HUES48 (cell line): Measurements from ENCODE around the gene HSPA1L.

Source experiments
- H3K27ac ChIP-seq: one replicate; pipeline ENCODE4 v1.7.0; 2013; ENCODE audit warnings: low read depth, low read length, inconsistent platforms
- H3K27me3 ChIP-seq: 2 replicates; pipeline ENCODE4 v1.6.1; 2013; ENCODE audit warnings: mild to moderate bottlenecking, low read length; ENCODE audit not compliant: control insufficient read depth, insufficient read depth
- H3K36me3 ChIP-seq: 2 replicates; pipeline ENCODE4 v1.6.1; 2013; ENCODE audit warnings: low read length; ENCODE audit not compliant: control insufficient read depth, insufficient read depth
- H3K4me1 ChIP-seq: 2 replicates; pipeline ENCODE4 v1.6.1; 2013; ENCODE audit warnings: mild to moderate bottlenecking, low read length; ENCODE audit not compliant: control insufficient read depth, insufficient read depth
- H3K4me3 ChIP-seq: 2 replicates; pipeline ENCODE4 v1.5.1; 2013; ENCODE audit warnings: mild to moderate bottlenecking, low read depth, low read length
- H3K9ac ChIP-seq: 2 replicates; pipeline ENCODE4 v1.6.1; 2013; ENCODE audit warnings: mild to moderate bottlenecking, low read depth, low read length, moderate library complexity
- H3K9me3 ChIP-seq: 2 replicates; pipeline ENCODE4 v1.6.1; 2013; ENCODE audit warnings: low read length; ENCODE audit not compliant: control insufficient read depth, insufficient read depth

Gene HSPA1L

GRCh38 chr6:31780507-31781243 lies 34.4 kb downstream of the HSPA1L start:
- Histone ChIP-seq H3K4me3 (no peak overlapping the region), H3K27me3 (no peaks in the 10 kb centered on the region), H3K9ac (no peak overlapping the region), H3K27ac (no peak overlapping the region), H3K36me3 (peaks cover 81% of the 10 kb centered on the region), H3K4me1 (peaks cover 6% of the 10 kb centered on the region; the same call in 1 of the 2 replicates), H3K9me3 (no peaks in the 10 kb centered on the region)

GRCh38 chr6:31779908-31780307 lies 35.2 kb downstream of the HSPA1L start:
- Histone ChIP-seq H3K4me3 (no peak overlapping the region), H3K9me3 (no peaks in the 10 kb centered on the region), H3K36me3 (peaks cover 73% of the 10 kb centered on the region), H3K4me1 (peaks cover 6% of the 10 kb centered on the region; the same call in 1 of the 2 replicates), H3K9ac (no peak overlapping the region), H3K27ac (no peak overlapping the region), H3K27me3 (no peaks in the 10 kb centered on the region)

GRCh38 chr6:31778999-31779885 lies 35.8 kb downstream of the HSPA1L start:
- H3K27ac ChIP-seq: no peak overlapping the region
- H3K4me3 ChIP-seq: no peak overlapping the region
- no peak overlapping the region for H3K9ac ChIP-seq
- H3K27me3 ChIP-seq: no peaks in the 10 kb centered on the region
- peaks cover 66% of the 10 kb centered on the region for H3K36me3 ChIP-seq
- peaks cover 6% of the 10 kb centered on the region; the same call in 1 of the 2 replicates for H3K4me1 ChIP-seq
- no peaks in the 10 kb centered on the region for H3K9me3 ChIP-seq

GRCh38 chr6:31778193-31778592 lies 36.9 kb downstream of the HSPA1L start:
- H3K9ac ChIP-seq: no peak overlapping the region
- H3K4me1 ChIP-seq: peaks cover 6% of the 10 kb centered on the region; the same call in 1 of the 2 replicates
- H3K4me3 ChIP-seq: no peak overlapping the region
- H3K9me3 ChIP-seq: no peaks in the 10 kb centered on the region
- H3K36me3 ChIP-seq: peaks cover 56% of the 10 kb centered on the region
- no peak overlapping the region for H3K27ac ChIP-seq
- no peaks in the 10 kb centered on the region for H3K27me3 ChIP-seq

GRCh38 chr6:31777667-31778050 lies 37.4 kb downstream of the HSPA1L start:
- Histone ChIP-seq H3K9me3 (no peaks in the 10 kb centered on the region), H3K9ac (no peak overlapping the region), H3K36me3 (peaks cover 51% of the 10 kb centered on the region), H3K4me1 (peaks cover 6% of the 10 kb centered on the region; the same call in 1 of the 2 replicates), H3K27me3 (no peaks in the 10 kb centered on the region), H3K27ac (peak overlapping the region; percentile 27), H3K4me3 (no peak overlapping the region)

GRCh38 chr6:31776989-31777666 lies 38.0 kb downstream of the HSPA1L start, which contains the start of gene VWA7:
Gene VWA7 (minus strand): TSS chr6:31777328. CDS start chr6:31776779, 549 bp downstream.
- H3K36me3 ChIP-seq: peaks cover 46% of the 10 kb centered on the region
- H3K4me3 ChIP-seq: no peak within 1 kb of the TSS
- H3K4me1 ChIP-seq: peaks cover 6% of the 10 kb centered on the region; the same call in 1 of the 2 replicates
- H3K27me3 ChIP-seq: no peaks in the 10 kb centered on the region
- no peak within 1 kb of the TSS; the same call in 1 of the 2 replicates for H3K9ac ChIP-seq
- H3K9me3 ChIP-seq: no peaks in the 10 kb centered on the region
- H3K27ac ChIP-seq: peak within 1 kb of the TSS; percentile 27

GRCh38 chr6:31776485-31776988 lies 38.5 kb downstream of the HSPA1L start:
- Histone ChIP-seq H3K9ac (no peak overlapping the region; the same call in 1 of the 2 replicates), H3K27me3 (no peaks in the 10 kb centered on the region), H3K27ac (peak overlapping the region; percentile 27), H3K4me3 (no peak overlapping the region), H3K9me3 (no peaks in the 10 kb centered on the region), H3K4me1 (peaks cover 6% of the 10 kb centered on the region; the same call in 1 of the 2 replicates), H3K36me3 (peaks cover 40% of the 10 kb centered on the region)

GRCh38 chr6:31775633-31776484 lies 39.2 kb downstream of the HSPA1L start:
- Histone ChIP-seq H3K4me3 (no peak overlapping the region), H3K4me1 (peaks cover 6% of the 10 kb centered on the region; the same call in 1 of the 2 replicates), H3K9ac (no peak overlapping the region), H3K9me3 (no peaks in the 10 kb centered on the region), H3K27ac (no peak overlapping the region), H3K36me3 (peaks cover 33% of the 10 kb centered on the region), H3K27me3 (no peaks in the 10 kb centered on the region)

GRCh38 chr6:31775184-31775583 lies 39.9 kb downstream of the HSPA1L start:
- Histone ChIP-seq H3K27me3 (no peaks in the 10 kb centered on the region), H3K4me1 (peaks cover 6% of the 10 kb centered on the region; the same call in 1 of the 2 replicates), H3K27ac (no peak overlapping the region), H3K9ac (no peak overlapping the region), H3K4me3 (no peak overlapping the region), H3K9me3 (no peaks in the 10 kb centered on the region), H3K36me3 (peaks cover 27% of the 10 kb centered on the region)

GRCh38 chr6:31771992-31772358 lies 43.1 kb downstream of the HSPA1L start:
- H3K36me3 ChIP-seq: no peaks in the 10 kb centered on the region
- H3K27ac ChIP-seq: no peak overlapping the region
- no peak overlapping the region for H3K4me3 ChIP-seq
- no peaks in the 10 kb centered on the region for H3K27me3 ChIP-seq
- no peaks in the 10 kb centered on the region for H3K9me3 ChIP-seq
- H3K4me1 ChIP-seq: peaks cover 2% of the 10 kb centered on the region; the same call in 1 of the 2 replicates
- H3K9ac ChIP-seq: no peak overlapping the region
